22Rv1 (cell line): ENCODE measurements around the gene KBTBD12.

ENCODE experiments used
- ZFX ChIP-seq: fragments of 450-650 bp; IDR thresholded peaks from 2 replicates; pipeline ENCODE4 v1.6.1; 2017; ENCODE audit warnings: antibody characterized with exemption, borderline replicate concordance
- TF ChIP-seq, protein P1 (sequence below): fragments of 450-650 bp; IDR thresholded peaks from 2 replicates; pipeline ENCODE4 v1.5.1; 2017; ENCODE audit warnings: mild to moderate bottlenecking

- TF ChIP-seq, protein P1, sequence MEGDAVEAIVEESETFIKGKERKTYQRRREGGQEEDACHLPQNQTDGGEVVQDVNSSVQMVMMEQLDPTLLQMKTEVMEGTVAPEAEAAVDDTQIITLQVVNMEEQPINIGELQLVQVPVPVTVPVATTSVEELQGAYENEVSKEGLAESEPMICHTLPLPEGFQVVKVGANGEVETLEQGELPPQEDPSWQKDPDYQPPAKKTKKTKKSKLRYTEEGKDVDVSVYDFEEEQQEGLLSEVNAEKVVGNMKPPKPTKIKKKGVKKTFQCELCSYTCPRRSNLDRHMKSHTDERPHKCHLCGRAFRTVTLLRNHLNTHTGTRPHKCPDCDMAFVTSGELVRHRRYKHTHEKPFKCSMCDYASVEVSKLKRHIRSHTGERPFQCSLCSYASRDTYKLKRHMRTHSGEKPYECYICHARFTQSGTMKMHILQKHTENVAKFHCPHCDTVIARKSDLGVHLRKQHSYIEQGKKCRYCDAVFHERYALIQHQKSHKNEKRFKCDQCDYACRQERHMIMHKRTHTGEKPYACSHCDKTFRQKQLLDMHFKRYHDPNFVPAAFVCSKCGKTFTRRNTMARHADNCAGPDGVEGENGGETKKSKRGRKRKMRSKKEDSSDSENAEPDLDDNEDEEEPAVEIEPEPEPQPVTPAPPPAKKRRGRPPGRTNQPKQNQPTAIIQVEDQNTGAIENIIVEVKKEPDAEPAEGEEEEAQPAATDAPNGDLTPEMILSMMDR, result no peak
- TF ChIP-seq ZFX, result no peak
These were observed 6.8 kb upstream of the KBTBD12 start for GRCh38 chr3:127908202-127908601.
